Ramos (cell line): ENCODE results near the gene EFCAB14.
"Not testable (repeated sequence)": the region's sequence is repeated elsewhere in the genome, so short reads cannot be mapped to it uniquely, and the experiment has no call there.

Experiments used
- in situ Hi-C: fragments of 300-500 bp; cut with MboI; formaldehyde crosslinking; loops from one replicate; pipeline ENCODE4 v1.14.3; 2022; ENCODE audit warnings: low sequenced_read_pairs; ENCODE audit not compliant: unreplicated experiment

The EFCAB14 gene

GRCh38 chr1:46687921-46688509, 30.9 kb downstream of the EFCAB14 start:
- in situ Hi-C loops: no loop called here

DNA sequence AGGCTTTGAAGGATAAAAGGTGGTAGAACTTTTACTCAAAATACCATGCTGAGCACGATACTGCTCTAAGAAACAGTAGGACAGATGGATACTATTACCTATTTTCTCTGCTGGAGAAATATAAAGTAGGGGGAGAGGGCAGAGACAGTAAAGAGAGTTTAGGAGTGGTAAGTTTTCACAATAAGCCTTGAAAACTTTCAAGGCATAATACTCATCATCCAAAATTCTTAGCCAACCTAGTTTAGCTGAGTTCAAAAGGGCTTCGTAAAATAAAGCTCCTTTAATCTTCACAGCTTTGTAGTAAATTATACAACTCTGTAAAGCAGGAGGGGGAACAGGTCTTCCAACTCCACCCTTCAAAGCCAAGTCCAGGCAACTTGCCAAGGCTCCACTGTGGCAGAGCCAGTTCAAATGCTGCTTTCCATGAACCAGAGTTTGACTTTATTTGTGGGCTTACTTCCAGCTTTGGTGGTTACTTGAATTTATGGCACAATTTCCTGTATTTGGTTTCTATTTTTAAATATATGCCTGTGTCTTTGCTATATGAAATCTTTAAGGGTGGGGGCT, 31.7 kb downstream of the EFCAB14 start:
- in situ Hi-C loops: no loop called here

GRCh38 chr1:46686255-46686654, 32.7 kb downstream of the EFCAB14 start:
- in situ Hi-C loops: no loop called here

DNA sequence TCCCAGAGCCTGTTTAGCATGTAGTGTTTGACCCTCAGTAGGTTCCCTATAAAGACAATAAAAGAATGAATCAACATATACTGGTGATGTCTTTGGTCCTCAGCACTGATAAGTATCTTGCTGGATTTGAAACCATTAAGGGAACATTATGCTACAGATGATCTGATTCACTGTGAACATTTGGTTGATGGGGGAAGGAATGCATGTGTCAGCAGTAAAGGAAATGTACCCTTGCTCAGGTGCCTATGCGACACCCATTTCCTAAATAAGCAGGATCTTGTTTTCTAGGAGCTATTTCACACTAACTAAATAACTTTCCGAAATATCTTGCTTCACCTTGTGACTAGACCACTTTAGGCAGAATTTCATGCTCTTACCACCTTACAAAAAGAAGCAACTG, 34.2 kb downstream of the EFCAB14 start:
- in situ Hi-C loops: no loop called here

DNA sequence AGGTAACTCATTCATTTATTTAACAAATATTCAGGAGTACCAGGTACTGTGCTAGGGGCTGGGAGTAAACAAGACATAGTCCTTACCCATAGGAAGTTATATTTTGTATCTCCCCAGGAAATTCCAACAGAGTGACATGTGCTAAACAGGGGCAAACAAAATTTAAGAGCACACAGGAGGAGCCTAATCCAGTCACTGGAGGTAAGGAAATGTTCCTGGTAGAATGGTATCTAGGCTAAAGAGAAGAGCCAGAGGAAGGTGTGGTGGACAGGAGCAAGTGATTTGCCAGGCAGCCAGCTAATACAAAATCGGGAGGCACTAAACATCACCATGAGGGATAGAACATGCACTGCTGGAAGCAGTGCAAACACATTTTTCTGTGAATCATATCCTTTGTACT, 36.9 kb downstream of the EFCAB14 start:
- in situ Hi-C loops: no loop called here

- in situ Hi-C loops: no loop called here
Measured at GRCh38 chr1:46681333-46682034, 37.4 kb downstream of the EFCAB14 start.

GRCh38 chr1:46679789-46680573, 38.9 kb downstream of the EFCAB14 start:
- in situ Hi-C loops: no loop called here

DNA sequence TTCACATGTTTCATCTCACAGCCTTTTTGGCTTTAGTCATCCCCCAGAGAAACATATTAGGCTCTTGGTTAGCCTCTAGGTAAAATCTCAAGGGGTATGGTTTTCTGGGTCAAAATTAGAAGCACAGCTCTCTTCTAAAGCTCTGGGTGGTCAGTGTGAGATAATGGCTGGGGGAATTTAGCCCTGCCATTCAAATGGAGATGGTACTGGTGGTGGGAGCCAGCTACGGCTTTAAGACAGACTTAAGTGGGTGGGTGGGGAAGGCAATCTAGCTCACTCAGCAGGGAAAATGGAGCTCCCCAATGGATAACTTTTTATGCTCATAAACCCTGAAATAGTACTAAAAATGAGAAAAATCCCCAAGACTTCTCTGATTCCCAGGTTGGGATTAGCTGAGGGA, 41.6 kb downstream of the EFCAB14 start:
- in situ Hi-C loops: no loop called here

DNA sequence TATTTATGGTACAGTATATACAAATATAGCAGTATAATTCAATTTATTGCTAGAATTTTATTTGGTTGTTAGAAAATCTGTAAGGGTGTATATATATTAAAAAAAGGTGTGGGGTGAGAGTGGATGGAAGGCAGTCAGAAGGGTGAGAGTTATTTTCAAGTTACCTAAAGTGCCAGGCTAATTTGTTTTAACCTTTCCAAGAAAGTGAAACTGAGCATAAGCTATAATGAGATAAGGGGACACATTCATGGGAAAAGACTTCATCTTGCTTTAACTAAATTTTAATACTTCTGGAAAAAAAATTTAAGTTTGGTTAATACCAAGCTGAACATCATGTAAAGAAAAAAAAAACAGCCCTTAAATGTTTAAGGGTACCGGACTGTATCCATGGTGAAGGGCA, 42.4 kb downstream of the EFCAB14 start:
- in situ Hi-C loops: no loop called here

DNA sequence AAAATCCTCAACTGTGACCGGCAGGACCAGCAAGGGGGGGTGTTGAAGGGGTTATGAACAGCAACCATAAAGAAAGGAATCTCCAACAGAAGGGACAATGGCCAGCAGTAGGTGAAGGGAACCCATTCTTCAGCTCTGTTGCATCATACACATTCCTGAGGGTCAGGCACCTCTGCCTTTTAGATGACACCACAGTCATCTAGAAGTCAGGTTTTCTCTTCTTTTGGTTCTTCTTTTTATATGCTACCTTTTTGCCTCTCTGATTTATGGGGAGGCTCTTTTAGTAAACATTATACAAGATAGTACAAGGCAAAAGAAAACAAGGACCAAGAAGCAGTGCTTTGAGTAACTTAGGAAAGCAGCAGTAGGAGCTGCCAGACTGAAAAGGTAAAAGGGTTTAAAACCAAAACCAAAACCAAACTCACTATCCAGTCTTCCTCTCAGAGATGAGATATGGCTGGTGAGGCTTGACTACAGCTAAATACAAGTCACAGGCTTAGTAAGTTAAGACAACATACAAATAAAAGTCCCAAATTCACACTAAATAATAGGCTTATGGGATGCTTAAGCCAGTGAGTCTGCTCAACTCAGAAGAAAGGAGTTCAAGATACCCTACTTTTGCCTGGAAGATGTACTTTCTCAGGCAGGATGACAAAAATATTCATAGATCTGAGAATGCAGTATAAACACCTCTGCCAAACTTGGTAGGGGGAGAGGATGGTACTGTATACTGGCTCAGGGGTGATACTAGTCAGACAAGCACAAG, 43.2 kb downstream of the EFCAB14 start:
- in situ Hi-C loops: no loop called here

DNA sequence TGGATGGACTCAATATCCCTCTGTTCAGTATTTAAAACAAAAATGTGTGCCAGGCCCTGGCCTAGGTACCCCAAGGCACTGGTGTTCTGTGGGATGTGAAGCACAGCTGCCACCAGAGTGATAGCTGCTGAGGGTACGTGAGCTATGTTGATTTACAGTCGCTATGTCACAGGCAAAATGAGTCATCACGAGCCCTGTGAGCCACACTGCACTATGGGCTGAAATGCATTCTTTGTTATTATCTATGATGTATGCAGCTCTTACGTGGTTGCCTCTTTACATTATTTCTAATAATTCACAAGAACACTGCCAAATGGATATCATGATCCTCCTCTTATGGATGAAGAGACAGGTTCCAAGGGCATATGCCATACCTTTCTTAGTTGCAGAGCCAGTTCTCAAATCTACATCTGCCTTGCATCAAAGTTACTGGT, 45.1 kb downstream of the EFCAB14 start:
- in situ Hi-C loops: no loop called here

DNA sequence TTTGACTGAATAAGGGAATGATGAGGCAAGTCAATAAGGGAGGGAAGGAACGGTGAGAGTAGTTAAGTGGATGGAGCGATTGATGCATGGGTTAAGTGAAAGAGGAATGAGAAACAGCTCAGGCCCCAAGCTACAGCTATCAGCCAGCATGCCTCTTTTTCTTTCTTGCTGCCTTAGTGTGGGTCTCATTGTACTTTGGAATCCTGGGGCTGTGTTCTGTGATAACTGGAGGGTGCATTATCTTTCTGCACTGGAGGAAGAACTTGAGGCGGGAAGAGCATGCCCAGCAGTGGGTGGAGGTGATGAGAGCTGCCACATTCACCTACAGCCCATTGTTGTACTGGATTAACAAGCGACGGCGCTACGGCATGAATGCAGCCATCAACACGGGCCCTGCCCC, 46.2 kb downstream of the EFCAB14 start:
- in situ Hi-C loops: no loop called here

DNA sequence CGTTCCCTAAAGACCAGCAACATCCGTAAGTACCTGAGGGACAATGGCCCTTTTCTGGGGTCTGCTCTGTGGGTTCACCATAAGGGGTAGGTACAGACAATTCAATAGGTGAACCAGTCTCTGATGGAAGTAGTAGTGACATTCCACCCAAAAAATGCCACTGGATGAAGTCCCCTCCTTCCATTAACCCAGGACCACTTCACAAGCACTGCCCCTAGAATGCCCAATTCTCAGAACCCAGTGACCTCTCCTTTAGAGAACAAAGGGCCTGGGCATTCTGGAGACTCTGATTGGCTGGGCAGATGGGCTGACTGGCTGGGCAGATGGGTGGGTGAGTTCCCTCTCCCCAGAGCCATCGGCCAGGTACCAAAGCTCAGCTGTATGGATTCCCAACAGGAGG, 47.4 kb downstream of the EFCAB14 start, which contains the start of gene TEX38:
TSS of gene TEX38 (plus strand) at position 301 of the 400 bp plus-strand sequence. CDS start at position 382, 81 bp downstream.
- in situ Hi-C loops: no loop called here

DNA sequence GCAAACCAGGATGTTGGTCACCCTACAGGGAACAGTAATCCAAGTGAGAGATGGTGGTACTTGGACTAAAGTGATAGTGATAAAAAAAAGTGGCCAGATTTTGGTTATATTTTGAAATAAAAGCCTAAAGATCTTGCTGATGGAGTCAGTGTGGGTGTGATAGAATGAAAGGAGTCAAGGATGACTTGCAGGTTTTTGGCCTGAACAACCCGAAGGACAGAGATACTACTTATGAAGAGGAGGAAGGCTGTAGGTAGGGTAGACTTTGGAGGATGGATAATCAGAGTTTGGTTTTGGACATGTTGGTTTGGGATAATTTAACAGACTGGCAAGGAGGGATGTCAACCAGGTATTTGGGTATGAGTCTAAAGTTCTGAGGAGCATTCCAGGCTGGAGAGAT, 48.8 kb downstream of the EFCAB14 start:
- in situ Hi-C loops: no loop called here

DNA sequence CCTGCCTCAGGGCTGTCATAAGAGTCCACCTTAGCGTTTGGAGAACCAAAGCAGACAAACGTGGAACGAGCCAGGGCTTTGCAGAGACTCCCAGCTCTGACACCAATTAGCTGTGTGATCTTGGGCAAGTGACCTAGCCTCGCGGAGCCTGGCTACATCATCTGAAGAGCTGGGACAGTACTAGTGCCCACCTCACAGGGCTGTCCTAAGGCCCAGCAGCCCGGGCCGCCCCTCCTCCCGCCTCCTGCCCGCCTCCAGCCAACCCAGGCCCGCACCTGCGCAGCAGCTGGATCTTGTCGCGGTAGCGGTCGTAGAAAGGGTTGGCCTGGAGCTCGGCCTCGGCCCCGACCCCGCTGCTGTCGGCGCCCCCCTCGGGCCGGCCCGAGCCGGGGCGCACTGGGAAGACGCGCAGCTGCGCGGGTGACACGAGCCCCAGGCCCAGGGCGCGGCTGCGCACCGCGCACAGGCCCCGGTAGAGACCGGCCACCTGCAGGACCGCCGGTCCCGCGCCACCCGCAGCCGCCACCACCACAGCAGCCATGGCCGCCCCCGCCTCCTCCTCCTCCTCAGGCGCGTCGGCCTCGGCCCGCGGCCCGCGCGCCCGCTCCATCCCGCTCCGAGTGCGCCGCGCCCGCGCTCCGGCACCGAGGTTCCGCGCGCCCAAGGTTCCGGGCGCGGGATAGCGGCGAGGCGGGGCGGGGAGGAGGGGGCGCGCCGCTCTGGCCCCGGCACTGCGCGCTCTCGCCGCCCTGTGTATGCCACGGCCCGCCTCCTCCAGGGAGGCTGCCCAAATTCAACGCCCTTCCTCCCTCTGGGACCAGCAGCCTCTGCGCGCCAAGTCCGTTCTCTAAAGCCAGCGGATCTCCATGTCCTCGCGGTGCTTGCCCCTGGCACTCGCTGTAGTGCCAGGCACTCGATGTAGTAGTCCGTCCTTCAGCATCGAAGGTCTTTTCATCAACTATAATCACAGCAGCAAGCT, 50.8 kb downstream of the EFCAB14 start, which contains the start of gene ATPAF1:
TSS of gene ATPAF1 (minus strand) at position 583 of the 979 bp plus-strand sequence. CDS start at position 541, 42 bp downstream.
- in situ Hi-C loops: no loop called here

DNA sequence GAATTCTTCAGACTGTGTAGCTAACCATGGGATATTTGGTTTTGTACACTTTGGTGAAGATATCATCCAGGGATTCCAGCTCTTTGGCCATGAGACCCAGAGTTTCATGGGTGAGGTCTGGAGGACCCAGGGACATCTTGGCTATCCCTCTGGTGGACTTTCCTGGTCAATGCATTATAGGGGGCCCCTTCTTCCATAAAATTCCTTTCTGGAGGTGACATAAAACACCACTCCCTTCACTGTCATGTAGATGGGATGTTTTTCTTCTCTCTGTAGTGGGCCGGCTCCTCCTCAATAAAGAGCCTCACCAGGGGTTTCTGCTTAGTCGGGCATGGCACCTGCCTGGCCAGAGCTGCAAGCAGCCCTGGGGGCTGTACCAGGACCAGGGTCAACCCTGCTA, 52.9 kb downstream of the EFCAB14 start:
- in situ Hi-C loops: no loop called here

DNA sequence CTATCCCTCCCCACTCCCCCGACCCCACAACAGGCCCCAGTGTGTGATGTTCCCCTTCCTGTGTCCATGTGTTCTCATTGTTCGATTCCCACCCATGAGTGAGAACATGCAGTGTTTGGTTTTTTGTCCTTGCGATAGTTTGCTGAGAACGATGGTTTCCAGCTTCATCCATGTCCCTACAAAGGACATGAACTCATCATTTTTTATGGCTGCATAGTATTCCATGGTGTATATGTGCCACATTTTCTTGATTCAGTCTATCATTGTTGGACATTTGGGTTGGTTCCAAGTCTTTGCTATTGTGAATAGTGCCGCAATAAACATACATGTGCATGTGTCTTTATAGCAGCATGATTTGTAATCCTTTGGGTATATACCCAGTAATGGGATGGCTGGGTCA, 56.0 kb downstream of the EFCAB14 start:
- in situ Hi-C loops: not testable (repeated sequence)

GRCh38 chr1:46660116-46660515, 58.8 kb downstream of the EFCAB14 start:
- in situ Hi-C loops: not testable (repeated sequence)

- in situ Hi-C loops: no loop called here
Measured at GRCh38 chr1:46659307-46659870, 59.5 kb downstream of the EFCAB14 start.
